HG03196 (cell line): ENCODE measurements around the gene N4BP2L1.

ENCODE experiments used
- ATAC-seq: cut with Tn5 transposase; IDR thresholded peaks from one replicate; pipeline ENCODE4 v1.9.1; 2021; ENCODE audit not compliant: unreplicated experiment

The N4BP2L1 gene

DNA sequence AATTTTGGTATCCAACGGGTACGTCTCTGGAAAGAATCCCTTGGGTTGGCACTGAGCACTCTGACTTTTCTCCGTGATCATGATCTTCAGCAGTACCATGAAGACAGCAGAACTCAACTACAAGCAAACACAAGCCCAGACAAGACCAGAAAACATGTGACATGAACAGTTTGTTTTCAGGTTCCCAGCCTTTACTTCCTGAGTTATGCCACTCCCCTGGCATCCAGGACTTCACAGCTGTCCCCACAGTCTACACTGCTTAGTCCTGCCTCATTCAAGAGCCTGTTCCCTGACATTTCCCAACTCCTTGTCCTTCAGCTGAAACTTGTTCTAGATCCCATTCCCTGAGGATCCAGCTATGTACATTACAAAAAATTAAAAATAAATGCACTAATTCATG lies 4.9 kb upstream of the N4BP2L1 start:
- no peak for ATAC-seq

DNA sequence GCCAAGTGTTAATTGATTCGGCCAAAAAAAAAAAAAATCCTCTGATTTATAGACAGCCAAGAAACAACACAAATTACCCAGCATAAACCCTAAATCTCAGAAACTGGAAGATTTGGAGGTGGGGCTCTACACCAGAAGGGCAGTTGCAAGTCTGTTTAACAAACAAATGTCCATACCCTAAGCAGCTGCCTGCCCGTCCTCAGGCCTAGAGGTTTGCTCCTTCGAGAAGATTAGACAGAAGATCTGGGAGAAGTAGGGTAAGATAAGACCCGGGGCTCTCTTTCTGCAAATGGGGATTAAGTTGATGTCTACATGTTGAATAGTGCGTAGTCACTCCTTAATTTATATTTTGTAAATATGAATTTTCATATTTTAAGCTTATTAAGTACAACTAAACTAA lies 3.4 kb upstream of the N4BP2L1 start:
- ATAC-seq = no peak

DNA sequence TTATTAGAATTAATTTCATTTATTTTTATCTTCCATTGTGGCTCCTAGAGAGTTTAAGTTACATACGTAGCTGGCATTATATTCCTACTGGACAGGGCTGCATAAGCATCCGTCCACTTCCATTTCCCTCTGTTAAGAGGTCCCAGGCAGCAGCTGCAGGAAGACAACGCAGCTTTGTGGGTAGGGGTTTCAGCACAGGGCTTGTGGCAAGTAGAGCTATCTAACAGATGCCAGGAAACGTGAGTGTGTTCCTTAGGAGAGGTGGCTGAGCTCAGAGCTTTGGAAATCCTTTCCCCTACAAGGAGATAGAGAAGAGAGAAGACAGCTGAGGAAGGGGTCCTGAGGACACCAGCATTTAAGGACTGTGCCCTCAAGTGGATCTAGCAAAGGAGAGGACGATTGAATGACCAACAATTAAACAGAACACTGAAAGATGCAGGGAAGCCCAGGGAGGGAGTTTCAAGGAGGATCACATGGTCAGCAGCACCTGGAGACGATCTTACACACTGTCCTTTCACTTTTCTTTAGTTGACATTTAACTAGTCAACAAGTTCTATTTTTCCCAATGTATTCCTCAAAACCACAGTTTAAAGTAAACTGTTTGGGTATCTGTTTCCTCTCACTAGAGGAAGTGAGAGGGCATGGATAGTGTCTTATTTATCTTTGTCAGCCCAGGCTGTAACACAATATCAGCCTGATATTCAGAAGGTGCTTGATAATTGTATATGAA lies 2.3 kb upstream of the N4BP2L1 start:
- no peak for ATAC-seq

DNA sequence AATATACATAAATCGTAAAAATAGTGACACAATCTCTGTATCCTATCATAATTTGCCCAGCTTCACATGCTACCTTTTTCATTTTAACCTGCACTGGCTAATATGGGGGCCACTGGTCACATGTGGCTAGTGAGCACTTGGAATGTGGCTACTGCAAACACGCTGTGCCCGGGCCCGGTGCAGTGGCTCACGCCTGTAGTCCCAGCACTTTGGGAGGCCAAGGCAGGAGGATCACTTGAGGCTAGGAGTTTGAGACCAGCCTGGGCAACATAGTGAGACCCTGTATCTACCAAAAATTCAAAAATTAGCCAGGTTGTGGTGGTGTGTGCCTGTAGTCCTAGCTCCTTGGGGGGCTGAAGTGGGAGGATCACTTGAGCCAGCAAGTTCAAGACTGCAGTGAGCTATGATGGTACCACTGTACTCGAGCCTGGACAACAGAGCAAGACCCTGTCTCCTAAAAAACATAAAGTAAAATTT lies 1.5 kb upstream of the N4BP2L1 start:
- no peak for ATAC-seq

DNA sequence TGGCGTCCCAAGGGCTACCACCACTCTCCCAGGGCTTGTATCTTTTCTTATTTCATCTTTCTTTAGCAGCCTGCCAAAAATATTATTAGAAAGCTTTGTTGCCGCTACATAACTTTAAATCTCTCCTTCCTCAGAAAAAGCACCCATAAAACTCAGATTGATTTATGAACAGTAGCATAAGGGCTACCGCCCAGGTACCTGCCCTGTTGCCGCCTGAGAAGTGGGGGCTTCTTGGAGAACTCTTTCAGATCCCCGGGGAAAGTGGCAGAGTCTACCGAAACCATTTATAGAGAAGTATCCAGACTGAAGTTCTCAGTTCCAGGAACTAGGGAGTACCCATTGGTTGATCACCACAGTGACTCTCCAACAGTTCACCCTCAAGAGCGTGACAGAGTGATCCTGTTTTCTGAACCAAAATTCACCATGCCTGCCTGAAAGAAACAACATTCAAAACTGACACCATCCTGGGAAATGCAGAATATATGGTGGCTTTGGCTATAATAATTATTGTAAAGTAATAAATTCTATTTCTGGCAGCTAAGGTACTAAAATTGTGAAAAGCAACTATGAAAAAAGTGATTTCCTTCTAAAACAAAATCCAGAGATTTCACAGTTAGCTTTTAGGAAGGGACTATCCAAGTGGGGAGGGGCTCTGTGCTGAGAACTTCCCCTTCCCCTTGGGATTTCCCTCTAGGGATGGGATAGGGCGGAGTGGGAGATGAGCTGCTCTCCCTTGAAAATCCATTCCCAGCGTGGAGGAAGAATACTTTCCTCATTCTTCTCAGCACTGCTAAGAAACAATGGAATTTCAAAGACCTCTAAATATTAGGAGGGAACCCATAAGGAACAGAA lies 877 bp upstream of the N4BP2L1 start:
- ATAC-seq = no peak

DNA sequence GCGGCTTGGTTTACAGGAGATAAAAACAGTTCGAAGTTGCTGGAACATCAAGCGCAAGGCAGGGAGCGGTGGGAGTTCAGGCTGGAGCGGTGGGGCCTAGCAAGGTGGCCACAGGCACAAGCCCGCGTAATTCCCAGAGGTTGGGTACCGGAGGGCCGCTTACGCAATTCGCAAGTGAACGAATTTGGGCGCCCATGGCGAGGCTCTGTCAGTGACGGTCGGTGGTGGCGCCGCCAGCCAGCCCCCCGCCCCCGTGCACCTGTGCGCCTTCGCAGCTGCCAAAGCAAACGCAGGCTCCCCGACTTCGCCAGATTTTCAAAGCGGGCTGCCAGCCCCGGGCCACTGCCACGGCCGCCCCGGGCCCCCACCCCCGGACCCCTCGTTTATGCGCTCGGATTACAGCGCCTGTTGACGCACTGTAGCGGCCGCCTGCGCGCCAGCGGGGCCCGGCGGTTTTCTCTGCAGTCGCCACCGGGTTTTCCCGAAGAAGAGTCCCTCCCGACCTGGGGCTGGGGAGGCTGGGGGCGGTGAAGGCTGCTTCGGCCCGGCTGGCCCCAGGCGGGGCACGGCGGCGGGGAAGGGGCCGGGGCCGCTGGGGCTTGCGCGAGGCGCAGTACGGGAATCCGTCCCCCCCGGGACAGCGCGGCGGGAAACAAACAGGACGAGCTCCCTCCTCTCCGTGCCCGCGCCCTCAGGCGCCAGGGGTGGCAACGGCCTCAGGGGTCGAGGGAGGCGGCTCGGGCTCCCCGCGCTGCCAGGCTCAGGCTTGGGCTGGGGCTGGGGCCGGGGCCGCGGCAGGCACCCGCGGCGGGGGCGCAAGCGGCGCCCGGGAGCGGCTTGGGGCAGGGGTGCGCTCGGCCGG lies 709 bp downstream of the N4BP2L1 start:
- peak; percentile 19 for ATAC-seq

DNA sequence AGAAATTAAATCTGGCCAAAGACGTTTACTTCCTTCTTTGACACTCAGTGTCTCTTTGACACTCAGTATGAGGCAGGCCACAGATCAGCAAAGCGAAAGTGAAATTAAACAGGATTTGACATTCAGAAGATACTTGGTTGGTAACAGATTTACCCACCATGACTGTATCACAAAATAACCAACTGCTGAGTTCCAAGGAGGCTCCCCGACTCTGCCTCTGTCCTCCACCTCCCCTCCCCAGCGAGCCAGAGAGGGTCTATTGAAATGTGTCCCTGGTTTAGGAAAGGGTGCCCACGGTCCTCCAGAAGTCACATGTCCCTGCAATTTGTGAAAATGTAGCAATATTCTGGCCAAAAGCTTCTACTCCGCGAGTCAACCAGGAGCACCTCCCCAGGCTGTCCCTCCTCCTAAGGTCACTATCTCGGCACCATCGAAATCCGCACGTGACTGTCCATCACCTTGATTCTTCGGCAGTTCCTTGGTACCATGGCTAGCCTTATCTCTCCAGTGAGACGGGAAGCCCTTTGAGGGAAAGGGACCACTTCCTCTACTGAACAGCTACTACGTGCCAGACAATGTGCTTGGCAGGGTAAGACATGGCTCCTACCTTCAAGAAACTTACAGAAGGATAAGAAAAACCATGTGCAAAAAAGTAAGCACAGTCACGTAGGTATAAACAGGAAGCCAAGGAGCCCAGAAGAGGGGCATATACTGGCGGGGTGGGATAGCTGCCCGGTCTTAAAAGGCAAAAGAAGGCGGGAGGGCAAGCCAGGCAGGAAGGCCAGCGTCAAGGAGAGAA lies 1.5 kb downstream of the N4BP2L1 start:
- no peak for ATAC-seq

DNA sequence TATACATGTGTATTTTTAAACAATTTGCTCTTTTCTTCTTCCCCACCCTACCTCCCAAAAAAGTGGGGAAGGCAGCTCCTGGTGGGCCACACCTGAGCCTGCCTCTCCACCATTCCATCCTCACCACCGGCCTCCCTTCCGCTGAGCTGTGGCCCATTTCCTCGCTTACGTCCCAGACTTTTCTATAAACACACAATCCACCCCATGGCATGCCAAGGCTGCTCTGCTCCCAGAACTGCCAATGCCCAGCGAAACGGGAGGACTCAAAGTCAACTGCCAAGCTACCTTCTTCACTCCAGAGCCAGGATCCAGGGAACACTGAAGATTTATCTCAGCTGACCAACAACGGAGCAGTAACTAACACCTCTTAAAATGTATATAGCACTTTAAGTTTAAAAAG lies 2.8 kb downstream of the N4BP2L1 start:
- ATAC-seq = no peak

DNA sequence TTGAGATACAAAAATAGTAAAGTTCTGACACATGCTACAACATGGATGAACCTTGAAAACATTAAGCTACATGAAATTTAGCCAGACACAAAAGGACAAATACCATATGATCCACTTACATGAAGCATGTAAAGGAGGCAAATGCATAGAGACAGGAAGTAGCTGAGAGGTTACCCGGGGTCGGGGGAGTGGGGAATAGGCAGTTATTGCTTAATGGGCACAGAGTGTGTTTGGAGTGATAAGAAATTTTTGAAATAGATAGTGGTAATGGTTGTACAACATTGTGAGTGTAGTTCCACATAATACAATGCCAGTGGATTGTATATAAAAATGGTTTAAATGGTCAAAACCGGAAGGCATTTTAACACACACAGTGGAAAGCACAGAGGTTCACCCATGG lies 4.3 kb downstream of the N4BP2L1 start:
- no peak for ATAC-seq

DNA sequence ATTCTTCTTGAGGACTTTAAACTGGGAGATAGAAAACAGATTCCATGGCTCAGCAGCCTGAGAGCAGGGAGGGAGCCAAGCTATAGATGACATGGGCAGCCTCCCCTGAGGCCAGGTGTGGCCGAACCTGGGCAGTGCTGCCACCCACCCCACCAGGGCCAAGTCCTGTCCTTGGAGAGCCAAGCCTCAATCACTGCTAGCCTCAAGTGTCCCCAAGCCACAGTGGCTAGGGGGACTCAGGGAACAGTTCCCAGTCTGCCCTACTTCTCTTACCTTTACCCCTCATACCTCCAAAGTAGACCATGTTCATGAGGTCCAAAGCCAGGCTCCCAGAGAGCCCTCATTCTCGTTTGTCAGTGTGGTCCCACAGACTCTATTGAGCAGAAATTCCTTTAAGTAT lies 8.1 kb downstream of the N4BP2L1 start:
- ATAC-seq = no peak

DNA sequence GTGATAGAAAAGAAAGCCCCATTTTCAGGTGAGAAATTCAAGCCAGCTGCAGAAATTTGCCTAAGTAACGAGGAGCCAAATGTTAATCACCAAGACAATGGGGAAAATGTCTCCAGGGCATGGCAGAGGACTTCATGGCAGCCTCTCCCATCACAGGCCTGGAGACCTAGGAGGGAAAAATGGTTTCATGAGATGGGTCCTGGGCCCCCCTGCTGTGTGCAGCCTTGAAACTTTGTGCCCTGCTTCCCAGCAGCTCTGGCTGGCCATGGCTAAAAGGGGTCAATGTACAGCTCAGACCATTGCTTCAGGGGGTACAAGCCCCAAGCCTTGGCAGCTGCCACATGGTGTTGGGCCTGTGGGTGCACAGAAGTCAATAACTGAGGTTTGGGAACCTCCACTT lies 9.9 kb downstream of the N4BP2L1 start:
- no peak for ATAC-seq

DNA sequence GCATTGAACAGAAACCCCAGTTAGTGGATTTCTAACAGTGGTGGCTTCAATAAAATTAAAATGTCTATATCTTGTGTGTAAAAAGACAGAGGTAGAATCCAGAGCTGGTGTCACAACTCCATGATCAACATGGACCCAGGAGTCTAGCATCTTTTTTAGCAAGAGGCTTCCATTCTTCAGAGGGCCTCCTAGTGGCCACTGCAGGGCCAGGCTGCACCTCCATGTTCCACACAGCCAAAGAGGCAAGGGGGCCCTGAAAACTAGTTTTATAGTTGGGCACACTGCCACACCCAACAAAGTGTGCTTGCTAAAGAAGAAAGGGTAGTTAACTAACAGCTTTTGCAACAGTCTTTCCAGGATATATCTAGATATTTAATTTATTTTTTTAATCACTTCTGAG lies 12.9 kb downstream of the N4BP2L1 start:
- ATAC-seq = no peak

DNA sequence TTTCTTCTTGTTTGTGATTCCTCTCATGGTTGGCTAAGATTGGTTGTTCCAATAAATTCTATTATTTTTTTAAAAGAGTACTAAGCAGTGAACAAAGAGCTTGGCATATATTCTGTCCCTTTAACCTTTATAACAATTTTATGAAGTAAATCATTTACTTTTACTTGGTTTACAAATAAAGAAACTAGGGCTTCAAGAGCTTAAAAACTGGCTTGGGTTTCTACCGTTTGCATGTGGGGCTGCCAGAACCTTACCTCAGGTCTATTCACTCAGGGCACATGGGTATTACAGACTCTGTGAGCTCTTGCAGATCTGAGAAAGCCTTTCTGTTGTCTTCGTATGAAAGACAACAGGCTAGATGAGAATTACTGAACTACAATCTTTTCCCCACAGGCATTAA lies 13.3 kb downstream of the N4BP2L1 start:
- no peak for ATAC-seq

DNA sequence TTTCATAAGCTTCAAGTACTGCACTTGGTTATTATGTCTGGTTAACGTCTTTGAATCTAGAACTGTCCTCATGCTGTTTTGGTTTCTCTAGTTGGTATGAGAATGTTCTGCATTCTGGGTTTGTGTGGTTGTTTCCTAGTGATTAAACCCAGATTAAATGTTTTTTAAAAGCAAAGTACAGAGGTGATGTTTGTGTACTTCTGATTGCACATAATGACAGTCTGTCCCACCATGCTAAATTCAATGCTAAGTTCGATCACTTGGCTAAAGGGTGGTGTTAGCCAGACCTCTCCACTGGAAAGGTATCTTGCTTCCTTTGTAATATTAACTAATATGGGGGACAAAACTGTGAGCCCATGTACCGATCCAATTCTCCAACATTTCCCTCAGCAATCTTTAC lies 14.6 kb downstream of the N4BP2L1 start:
- no peak for ATAC-seq

DNA sequence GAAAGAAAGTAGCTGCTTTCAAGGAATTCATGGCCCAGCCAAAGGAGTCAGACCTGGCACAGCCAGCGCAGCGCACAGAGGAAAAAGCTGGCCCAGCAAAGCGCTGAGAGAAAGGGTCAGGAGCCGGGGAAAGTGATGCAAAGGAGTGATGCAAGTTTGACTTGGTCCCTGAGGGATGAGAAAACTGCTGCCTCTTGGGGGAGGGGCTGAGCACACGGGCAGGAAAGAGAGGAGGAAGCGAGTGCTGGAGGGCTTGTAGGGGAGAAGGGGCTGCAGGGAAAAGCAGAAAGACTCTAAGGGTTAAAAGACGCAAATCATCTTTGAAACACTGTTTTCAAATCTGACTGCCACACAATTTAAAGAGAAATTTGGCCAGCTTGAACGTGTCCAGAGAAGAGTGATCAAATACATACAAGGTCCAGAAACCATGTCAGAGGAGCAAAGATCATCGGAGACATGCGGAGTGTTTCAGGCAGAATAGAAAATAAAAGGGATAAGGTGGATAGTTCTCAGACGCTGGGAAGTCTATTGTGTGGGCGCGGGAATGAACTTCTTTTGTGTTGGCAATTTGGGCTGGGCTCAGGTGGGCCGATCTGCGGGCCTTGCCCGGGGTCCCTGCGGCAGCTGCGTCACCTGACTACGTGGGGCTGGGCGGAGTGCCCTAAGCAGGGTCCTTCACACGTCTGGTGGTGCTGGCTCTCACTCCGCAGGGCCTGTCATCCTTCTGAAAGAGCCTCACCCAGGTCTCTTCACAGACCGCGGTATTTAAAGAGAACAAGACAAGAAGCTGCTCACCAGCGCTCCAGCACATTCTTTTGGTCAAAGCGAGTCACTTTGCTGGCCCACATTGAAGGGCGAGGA lies 18.1 kb downstream of the N4BP2L1 start:
- no peak for ATAC-seq

DNA sequence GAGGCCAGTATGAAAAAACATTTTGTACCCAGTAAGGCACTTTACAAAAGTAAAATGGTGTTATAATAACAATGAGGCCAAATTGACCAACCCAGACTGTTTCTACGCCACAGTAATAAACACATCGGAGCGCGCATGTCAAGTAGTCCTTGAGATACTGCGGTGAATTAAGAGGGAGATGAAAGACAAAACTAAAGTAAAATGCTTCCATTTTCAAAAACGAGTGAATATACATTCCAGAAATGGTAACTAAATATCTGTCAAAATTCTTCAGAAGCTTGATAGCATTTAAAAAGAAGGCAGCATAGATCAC lies 19.0 kb downstream of the N4BP2L1 start:
- ATAC-seq = no peak

DNA sequence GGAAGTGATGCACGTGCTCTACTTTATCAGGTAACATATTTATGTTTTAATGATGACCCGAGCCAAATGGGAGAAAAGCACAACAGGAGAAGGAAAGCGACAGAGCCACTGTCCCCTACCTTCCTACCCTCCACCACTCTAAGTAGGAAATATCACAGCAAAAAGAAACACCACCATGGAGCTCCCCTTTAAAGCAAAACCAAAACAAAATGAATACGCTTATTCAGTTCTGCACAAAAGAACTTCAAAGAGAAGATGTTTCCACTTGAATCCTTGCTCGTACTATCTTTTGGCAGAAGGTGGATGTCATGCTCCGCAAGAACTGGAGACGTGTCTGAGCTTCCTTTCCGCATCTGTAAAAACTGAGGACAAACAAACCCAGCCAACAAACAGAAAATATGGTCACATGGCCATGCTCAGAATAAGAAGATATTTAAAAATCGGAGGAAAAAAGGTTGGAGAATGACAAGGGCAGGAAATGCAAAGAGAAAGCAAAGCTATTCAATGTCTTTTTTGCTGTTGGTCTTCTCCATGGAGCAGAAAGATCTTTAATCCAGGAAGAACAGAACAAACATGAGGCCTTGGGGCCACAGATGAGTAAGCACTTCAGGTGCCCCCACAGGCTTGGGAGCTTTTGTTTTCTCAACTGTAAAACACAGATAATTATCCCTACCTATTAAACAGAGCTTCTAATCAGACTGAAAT lies 19.5 kb downstream of the N4BP2L1 start:
- no peak for ATAC-seq

DNA sequence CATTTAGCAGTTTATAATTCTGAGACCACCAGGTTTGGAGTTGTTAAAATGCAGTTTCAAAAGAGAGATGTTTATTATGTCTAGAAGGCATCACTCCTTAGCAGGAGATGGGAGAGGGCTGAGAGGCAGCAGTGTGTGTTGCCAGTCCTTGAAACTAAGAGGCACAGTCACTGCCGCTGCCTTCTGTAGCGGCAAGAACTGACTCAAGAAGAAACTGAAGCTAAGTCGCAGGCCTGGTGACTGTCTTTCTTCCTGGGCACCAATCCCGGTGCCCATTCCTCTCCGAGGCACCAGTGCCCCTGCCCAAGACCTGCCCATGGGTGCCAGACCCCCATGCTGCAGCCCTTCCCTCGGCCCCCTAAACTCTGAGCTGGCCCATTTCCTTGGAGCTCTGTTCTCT lies 20.1 kb downstream of the N4BP2L1 start:
- ATAC-seq = no peak

DNA sequence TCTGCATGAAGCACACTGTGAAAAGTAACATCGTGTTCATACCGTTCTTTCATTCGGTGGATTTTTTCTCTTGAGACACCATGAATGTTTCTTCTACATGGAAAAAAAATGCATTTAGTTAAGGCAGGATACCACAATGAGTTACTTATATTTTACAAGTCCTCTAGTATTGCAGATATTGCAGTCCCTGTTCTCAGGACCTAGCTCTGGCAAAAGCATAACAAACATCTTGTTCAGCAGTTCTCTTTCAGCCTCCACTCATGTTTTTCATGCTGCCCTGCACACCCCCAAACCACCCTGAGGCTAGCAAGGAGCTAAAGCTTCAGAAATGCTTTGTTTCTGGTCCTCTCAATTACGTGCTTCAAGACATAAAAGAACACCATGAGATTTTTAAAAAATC lies 24.8 kb downstream of the N4BP2L1 start:
- no peak for ATAC-seq
